ENCODE data around the gene LEFTY1. TPM values are rescaled to one million over a fixed set of nuclear protein-coding genes. Genes with fewer than 3 reads are reported as not detected.

The LEFTY1 gene
- total RNA-seq (2022; extraction: Qiagen RNA extraction; ENCODE audit: low read depth): 0.50 to 1.1 TPM (median 0.68 TPM) in 5 replicates

GRCh38 chr1:225888898-225889601 is at the start of gene LEFTY1:
TSS of gene LEFTY1 (minus strand) at chr1:225889146. CDS start at chr1:225889066, 80 bp downstream.

GRCh38 chr1:225923692-225924555 is 35.0 kb upstream of the LEFTY1 start, which contains the start of gene PYCR2:
TSS of gene PYCR2 (minus strand) at chr1:225924250. CDS start at chr1:225924110, 140 bp downstream.

DNA sequence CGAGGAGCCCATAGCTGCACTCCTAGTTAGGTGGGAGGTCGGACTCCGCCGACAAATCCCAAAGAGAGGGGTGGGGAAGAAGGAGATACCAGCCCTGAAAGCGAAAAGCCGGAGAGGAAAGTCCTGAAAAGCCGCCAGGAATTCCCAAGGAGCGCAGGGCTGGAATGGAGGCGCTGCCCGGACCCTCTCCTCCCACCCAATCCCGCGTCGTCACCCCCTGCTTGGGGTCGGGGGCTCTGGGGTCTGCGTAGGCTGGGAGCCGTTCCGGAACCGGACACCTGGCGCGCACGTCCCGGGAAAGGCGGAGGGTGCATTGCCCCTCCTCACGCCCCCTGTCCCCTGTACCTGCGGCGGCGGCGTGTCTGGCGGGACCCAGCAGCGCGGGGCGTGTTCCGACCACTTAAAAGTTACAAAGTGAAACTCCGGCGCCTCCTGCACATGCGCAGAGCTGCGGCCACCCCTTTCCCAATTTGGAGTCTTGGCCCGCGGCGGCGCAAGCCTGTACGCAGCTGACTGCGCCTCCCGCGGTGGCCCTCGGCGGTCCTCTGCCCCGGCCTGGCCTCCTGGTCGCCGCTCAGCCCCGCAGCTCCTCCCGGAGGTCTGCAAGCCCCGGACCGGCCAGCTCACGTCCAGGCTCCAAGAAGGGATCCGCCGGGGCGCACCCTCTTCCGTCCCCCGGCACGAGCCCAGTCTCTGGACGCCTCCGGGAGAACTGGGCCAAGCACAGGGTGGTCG is 6.8 kb downstream of the LEFTY1 start, which contains the start of gene TMEM63A:
TMEM63A (minus strand) TSS at position 422 of the 735 bp plus-strand sequence. CDS start 4,800 bp downstream, outside the sequence.

Other genes with a start within 250 kb of the LEFTY1 start
- 68.4 to 90.6 TPM (median 86.1 TPM) in 5 replicates for gene ENAH, start 236.0 kb downstream of the LEFTY1 start, total RNA-seq (2022; extraction: Qiagen RNA extraction; ENCODE audit: low read depth)
- 231 to 310 TPM (median 241 TPM) in 5 replicates for gene SRP9, start 111.3 kb downstream of the LEFTY1 start, total RNA-seq (2022; extraction: Qiagen RNA extraction; ENCODE audit: low read depth)
- gene EPHX1, start 79.0 kb downstream of the LEFTY1 start, total RNA-seq (2022; extraction: Qiagen RNA extraction; ENCODE audit: low read depth): 194 to 245 TPM (median 203 TPM) in 5 replicates
- 4.5 to 6.4 TPM (median 5.9 TPM) in 5 replicates for gene TMEM63A, start 6.8 kb downstream of the LEFTY1 start, total RNA-seq (2022; extraction: Qiagen RNA extraction; ENCODE audit: low read depth)
- 46.3 to 54.3 TPM (median 51.9 TPM) in 5 replicates for gene PYCR2, start 35.1 kb upstream of the LEFTY1 start, total RNA-seq (2022; extraction: Qiagen RNA extraction; ENCODE audit: low read depth)
- gene LEFTY2, start 52.1 kb upstream of the LEFTY1 start, total RNA-seq (2022; extraction: Qiagen RNA extraction; ENCODE audit: low read depth): 0.06 to 0.24 TPM in 2 of 5 replicates, not detected in the others
- 6.9 to 9.4 TPM (median 8.2 TPM) in 5 replicates for gene SDE2, start 110.2 kb upstream of the LEFTY1 start, total RNA-seq (2022; extraction: Qiagen RNA extraction; ENCODE audit: low read depth)
- 406 to 451 TPM (median 427 TPM) in 5 replicates for gene H3-3A, start 173.6 kb upstream of the LEFTY1 start, total RNA-seq (2022; extraction: Qiagen RNA extraction; ENCODE audit: low read depth)

Data from A549 treated with GW870086 at 1 μM for 4 hours (cell line).